Colon (tissue), 2 donors: ENCODE data around the gene TYRO3.

Source experiments
- FAIRE-seq: peaks from 2 replicates; lab custom pipeline; 2012; peaks lifted over from hg19 to GRCh38; lab: Jason Lieb, UNC
- donor health status: control.
- donor health status: control.

Gene TYRO3

GRCh38 chr15:41605566-41605965 lies 46.6 kb downstream of the TYRO3 start:
- FAIRE-seq = no peak

GRCh38 chr15:41606997-41607396 lies 48.0 kb downstream of the TYRO3 start:
- no peak for FAIRE-seq

DNA sequence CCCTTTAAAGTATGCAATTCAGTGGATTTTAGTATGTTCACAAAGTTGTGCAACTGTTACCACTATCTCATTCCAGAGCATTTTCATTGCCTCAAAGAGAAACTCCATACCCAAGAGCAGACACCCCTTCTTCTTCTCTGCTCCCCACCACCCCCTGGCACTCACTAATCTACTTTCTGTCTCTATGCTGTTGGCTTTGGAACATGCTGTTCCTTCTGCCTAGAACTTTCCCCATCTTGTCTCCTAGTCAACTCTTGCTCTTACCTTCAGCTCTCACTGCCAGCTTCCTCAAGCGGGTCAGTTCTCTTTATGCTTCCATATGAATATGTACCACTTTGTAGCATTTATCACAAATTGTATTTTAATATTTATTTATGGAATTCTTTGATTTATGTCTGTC lies 50.1 kb downstream of the TYRO3 start:
- FAIRE-seq = no peak

- no peak for FAIRE-seq
These were observed 51.0 kb downstream of the TYRO3 start for GRCh38 chr15:41610048-41610447.

- FAIRE-seq = no peak
These were observed 61.7 kb downstream of the TYRO3 start for GRCh38 chr15:41620536-41621199.

- no peak for FAIRE-seq
These were observed 62.5 kb downstream of the TYRO3 start for GRCh38 chr15:41621200-41622193.

GRCh38 chr15:41622901-41623300 lies 63.9 kb downstream of the TYRO3 start:
- FAIRE-seq = no peak

DNA sequence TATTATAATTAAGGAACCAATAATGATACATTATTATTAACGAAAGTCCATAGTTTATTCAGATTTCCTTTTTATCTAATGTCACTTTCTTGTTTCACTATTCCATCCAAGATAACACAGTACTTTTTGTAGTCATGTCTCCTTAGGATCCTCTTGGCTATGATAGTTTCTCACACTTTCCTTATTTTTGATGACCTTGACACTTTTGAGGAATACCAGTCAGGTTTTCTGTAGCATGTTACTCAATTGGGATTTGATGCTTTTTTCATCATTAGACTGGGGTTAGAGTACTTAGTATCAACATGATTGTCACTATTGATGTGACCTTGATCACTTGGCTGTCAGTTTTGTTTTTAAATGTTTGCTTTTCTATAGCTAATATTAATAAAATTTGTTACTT lies 68.2 kb downstream of the TYRO3 start:
- FAIRE-seq = peak; percentile 5

DNA sequence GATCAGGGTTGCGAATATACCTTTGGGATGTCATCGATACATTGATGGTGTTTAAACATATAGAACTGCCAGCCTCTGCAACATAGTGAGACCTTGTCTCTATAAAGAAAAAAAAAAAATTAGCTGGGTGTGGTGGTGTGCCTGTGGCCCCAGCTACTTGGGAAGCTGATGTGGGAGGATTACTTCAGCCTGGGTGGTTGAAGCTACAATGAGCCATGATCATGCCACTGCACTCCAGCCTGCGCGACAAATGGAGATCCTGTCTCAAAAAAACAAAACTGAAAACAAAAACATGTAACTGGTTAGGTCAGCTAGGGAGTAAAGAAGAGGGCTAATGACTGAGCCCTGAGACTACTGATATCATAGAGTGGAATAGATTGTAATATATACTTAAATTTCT lies 70.5 kb downstream of the TYRO3 start:
- FAIRE-seq = no peak

DNA sequence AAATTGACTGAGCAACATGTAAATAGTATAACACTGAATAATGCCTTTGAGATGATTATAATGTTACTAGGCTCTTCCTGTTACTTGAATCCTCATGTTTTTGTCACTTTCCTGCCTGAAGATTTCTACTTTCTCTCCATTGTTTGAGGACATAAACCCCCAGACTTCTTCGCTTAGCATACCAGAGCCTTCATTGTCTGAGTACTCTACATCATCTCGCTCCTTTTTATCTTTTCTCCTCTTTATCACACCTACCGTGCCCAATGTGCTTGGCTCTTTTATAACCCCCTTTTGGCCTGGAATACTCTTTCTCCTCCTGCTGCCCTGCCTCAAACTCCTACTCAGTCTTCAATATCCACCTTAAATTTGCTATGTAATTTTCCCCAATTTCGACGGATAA lies 70.9 kb downstream of the TYRO3 start:
- no peak for FAIRE-seq

DNA sequence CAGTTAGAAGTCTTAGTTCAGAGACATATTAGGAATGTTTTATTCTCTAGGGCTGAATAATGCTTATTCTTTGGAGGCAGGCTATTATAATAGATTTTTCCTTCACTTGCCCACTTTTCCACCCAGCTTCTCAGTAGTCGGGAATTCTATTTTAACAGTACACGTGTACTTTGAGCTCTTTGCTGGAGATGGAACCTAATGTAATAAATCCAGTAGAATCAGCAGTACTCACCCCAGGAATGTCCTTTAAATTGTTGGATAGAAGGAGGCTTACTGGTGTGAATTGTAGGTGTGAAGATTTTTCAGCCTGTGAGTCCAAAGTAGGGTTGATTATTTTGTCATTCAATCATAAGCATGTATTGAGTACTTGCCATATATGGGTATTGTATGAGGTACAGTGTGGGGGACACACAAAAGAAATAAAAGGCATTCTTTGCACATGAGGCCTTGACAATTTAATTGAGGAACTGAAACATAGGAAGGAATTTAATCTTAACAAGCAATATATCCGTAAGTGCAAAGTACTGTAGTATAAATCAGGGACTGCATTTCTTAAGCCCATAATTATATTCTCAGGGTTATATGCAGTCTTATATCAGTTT lies 71.7 kb downstream of the TYRO3 start:
- no peak for FAIRE-seq

- no peak for FAIRE-seq
These were observed 73.0 kb downstream of the TYRO3 start for GRCh38 chr15:41631880-41632470.
